Measurements from ENCODE around the gene CHST14. TPM values are rescaled to one million over a fixed set of nuclear protein-coding genes. Genes with fewer than 3 reads are reported as not detected.
A peak's percentile ranks its signal among the peaks of the same experiment; 100 is the strongest.

The CHST14 gene
- total RNA-seq, 1 experiment from 2014 or later = 5.8 TPM

- no peak overlapping the region for H3K4me3 Mint-ChIP-seq (ENCODE audit: unreplicated experiment)
- H3K36me3 Mint-ChIP-seq (ENCODE audit: insufficient read depth, unreplicated experiment) = no peaks in the 10 kb centered on the region
- no peaks in the 10 kb centered on the region for H3K9me3 Mint-ChIP-seq (ENCODE audit: unreplicated experiment)
- H3K4me1 Mint-ChIP-seq (ENCODE audit: insufficient read depth, unreplicated experiment) = peaks cover 33% of the 10 kb centered on the region
- TF ChIP-seq CTCF (IDR thresholded peaks at IDR 0.05; ENCODE audit: unreplicated experiment) = no peak
- peak overlapping the region; percentile 85 for H3K27ac Mint-ChIP-seq (ENCODE audit: low read depth, unreplicated experiment)
- ChIA-PET POLR2A (interaction anchor here (1.2 to 4.6 kb wide), 3 partner anchors 11 to 123 kb away, joined by 3 to 25 read pairs (median 6); no protein-coding TSS in a partner anchor), CTCF (interaction anchor here (0.6 to 1.5 kb wide), 5 partner anchors 14 to 108 kb away, joined by 3 to 4 read pairs (median 3); no protein-coding TSS in a partner anchor)
- H3K27me3 Mint-ChIP-seq (ENCODE audit: insufficient read depth, unreplicated experiment) = no peaks in the 10 kb centered on the region
- no TSS peak for BruUV-seq (replicated peaks)
- no peak for DNase-seq (ENCODE audit: unreplicated experiment)
- intact Hi-C loops (cut with micrococcal nuclease) = loop anchor here (10.0 kb wide), 1 partner anchor 120 kb away; the partner anchor contains the start of genes CCDC32 and RPUSD2
These were observed 26.0 kb upstream of the CHST14 start for GRCh38 chr15:40444736-40445135.

GRCh38 chr15:40445421-40445922 is 25.3 kb upstream of the CHST14 start:
- no TSS peak for BruUV-seq (replicated peaks)
- ChIA-PET CTCF (interaction anchor here (0.6 to 1.4 kb wide), 4 partner anchors 14 to 107 kb away, joined by 3 to 4 read pairs (median 3); no protein-coding TSS in a partner anchor), POLR2A (interaction anchor here (0.8 to 4.6 kb wide), 4 partner anchors 10 to 122 kb away, joined by 4 to 25 read pairs (median 6); partner anchors contain the start of gene CHST14)
- H3K4me3 Mint-ChIP-seq (ENCODE audit: unreplicated experiment) = no peak overlapping the region
- H3K27ac Mint-ChIP-seq (ENCODE audit: low read depth, unreplicated experiment) = peak overlapping the region; percentile 85
- no peaks in the 10 kb centered on the region for H3K27me3 Mint-ChIP-seq (ENCODE audit: insufficient read depth, unreplicated experiment)
- H3K4me1 Mint-ChIP-seq (ENCODE audit: insufficient read depth, unreplicated experiment) = peaks cover 28% of the 10 kb centered on the region
- no peaks in the 10 kb centered on the region for H3K36me3 Mint-ChIP-seq (ENCODE audit: insufficient read depth, unreplicated experiment)
- DNase-seq (ENCODE audit: unreplicated experiment) = peak; percentile 56
- intact Hi-C loops (cut with micrococcal nuclease) = loop anchor here (10.0 kb wide), 1 partner anchor 119 kb away; the partner anchor contains the start of genes CCDC32 and RPUSD2
- no peak for TF ChIP-seq CTCF (IDR thresholded peaks at IDR 0.05; ENCODE audit: unreplicated experiment)
- H3K9me3 Mint-ChIP-seq (ENCODE audit: unreplicated experiment) = no peaks in the 10 kb centered on the region

GRCh38 chr15:40446144-40446543 is 24.6 kb upstream of the CHST14 start:
- Mint-ChIP-seq H3K27me3 (ENCODE audit: insufficient read depth, unreplicated experiment) (no peaks in the 10 kb centered on the region), H3K36me3 (ENCODE audit: insufficient read depth, unreplicated experiment) (no peaks in the 10 kb centered on the region), H3K9me3 (ENCODE audit: unreplicated experiment) (no peaks in the 10 kb centered on the region), H3K4me3 (ENCODE audit: unreplicated experiment) (no peak overlapping the region), H3K4me1 (ENCODE audit: insufficient read depth, unreplicated experiment) (peaks cover 28% of the 10 kb centered on the region), H3K27ac (ENCODE audit: low read depth, unreplicated experiment) (no peak overlapping the region)
- no peak for TF ChIP-seq CTCF (IDR thresholded peaks at IDR 0.05; ENCODE audit: unreplicated experiment)
- POLR2A ChIA-PET = interaction anchor here (0.8 to 4.6 kb wide), 3 partner anchors 10 to 25 kb away, joined by 4 to 25 read pairs (median 6); partner anchors contain the start of gene CHST14
- CTCF ChIA-PET = interaction anchor here (1.1 to 1.4 kb wide), 2 partner anchors 13 to 26 kb away, joined by 3 to 4 read pairs; no protein-coding TSS in a partner anchor
- intact Hi-C loops (cut with micrococcal nuclease) = loop anchor here (10.0 kb wide), 1 partner anchor 119 kb away; the partner anchor contains the start of genes CCDC32 and RPUSD2
- BruUV-seq (replicated peaks) = no TSS peak
- DNase-seq (ENCODE audit: unreplicated experiment) = no peak

- no peak for TF ChIP-seq CTCF (IDR thresholded peaks at IDR 0.05; ENCODE audit: unreplicated experiment)
- no peaks in the 10 kb centered on the region for H3K36me3 Mint-ChIP-seq (ENCODE audit: insufficient read depth, unreplicated experiment)
- H3K4me1 Mint-ChIP-seq (ENCODE audit: insufficient read depth, unreplicated experiment) = peaks cover 28% of the 10 kb centered on the region
- H3K9me3 Mint-ChIP-seq (ENCODE audit: unreplicated experiment) = no peaks in the 10 kb centered on the region
- H3K27me3 Mint-ChIP-seq (ENCODE audit: insufficient read depth, unreplicated experiment) = no peaks in the 10 kb centered on the region
- ChIA-PET CTCF (interaction anchor here (0.6 kb wide), 2 partner anchors 51 to 122 kb away, joined by 4 read pairs; no protein-coding TSS in a partner anchor), POLR2A (no interaction called here)
- BruUV-seq (replicated peaks) = no TSS peak
- intact Hi-C loops (cut with micrococcal nuclease) = loop anchor here (10.0 kb wide), 1 partner anchor 116 kb away; the partner anchor contains the start of genes CCDC32 and RPUSD2
- H3K4me3 Mint-ChIP-seq (ENCODE audit: unreplicated experiment) = no peak overlapping the region
- no peak for DNase-seq (ENCODE audit: unreplicated experiment)
- H3K27ac Mint-ChIP-seq (ENCODE audit: low read depth, unreplicated experiment) = no peak overlapping the region
These were observed 22.4 kb upstream of the CHST14 start for GRCh38 chr15:40448354-40448753.

All from MCF 10A (cell line).